WTC11 (cell line): ENCODE measurements around the gene TNS2. TPM values are rescaled to one million over a fixed set of nuclear protein-coding genes. Genes with fewer than 3 reads are reported as not detected.

Experiments used
- ATAC-seq: fragments of 200-7000 bp; cut with Tn5 transposase; 2 replicates; pipeline ENCODE4 v1.10.0; 2021; ENCODE audit warnings: mild to moderate bottlenecking, moderate library complexity
- CTCF ChIA-PET: fragments of 300-600 bp; sonication (Branson Sonifier 250); formaldehyde crosslinking; loops from one replicate; lab custom pipeline; 2021; ENCODE audit warnings: antibody characterized with exemption; lab: Charles Lee
- POLR2A ChIA-PET: fragments of 350-600 bp; sonication (Branson Sonifier 250); formaldehyde crosslinking; loops from one replicate; lab custom pipeline; 2021; ENCODE audit warnings: antibody characterized with exemption; lab: Charles Lee
- DNase-seq: peaks from one replicate; pipeline ENCODE4 v3.0.0; 2021; ENCODE audit warnings: low spot score
- H3K27ac Mint-ChIP-seq: 2 replicates; pipeline ENCODE4 v1.8.0; 2021; ENCODE audit warnings: mixed read lengths
- H3K27me3 Mint-ChIP-seq: 2 replicates; pipeline ENCODE4 v1.8.0; 2021; ENCODE audit warnings: low read depth, mild to moderate bottlenecking, moderate library complexity, mixed read lengths
- H3K36me3 Mint-ChIP-seq: 2 replicates; pipeline ENCODE4 v1.8.0; 2021; ENCODE audit warnings: mixed read lengths
- H3K4me1 Mint-ChIP-seq: 2 replicates; pipeline ENCODE4 v1.8.0; 2022; ENCODE audit warnings: mixed read lengths
- H3K4me3 Mint-ChIP-seq: 2 replicates; pipeline ENCODE4 v1.8.0; 2021; ENCODE audit warnings: mild to moderate bottlenecking, moderate library complexity, mixed read lengths
- H3K9me3 Mint-ChIP-seq: 2 replicates; pipeline ENCODE4 v1.8.0; 2021; ENCODE audit warnings: mixed read lengths
- CREM ChIP-seq: sonication (generic); formaldehyde crosslinking; IDR thresholded peaks from 2 replicates; pipeline ENCODE4 v1.8.1; 2022; ENCODE audit warnings: mild to moderate bottlenecking, missing genetic modification reagents, moderate library complexity
- ETV6 ChIP-seq: sonication (generic); formaldehyde crosslinking; IDR thresholded peaks from 2 replicates; pipeline ENCODE4 v1.8.1; 2022; ENCODE audit warnings: mild to moderate bottlenecking, missing genetic modification reagents
- GABPB1 ChIP-seq: sonication (generic); formaldehyde crosslinking; IDR thresholded peaks from 2 replicates; pipeline ENCODE4 v1.8.1; 2023; ENCODE audit warnings: mild to moderate bottlenecking, missing genetic modification reagents
- HMGA2 ChIP-seq: fragments of 250-450 bp; sonication (Bioruptor Pico); IDR thresholded peaks from 2 replicates; pipeline ENCODE4 v1.4.0; 2021; ENCODE audit warnings: mild to moderate bottlenecking, moderate library complexity
- JUN ChIP-seq: sonication (generic); formaldehyde crosslinking; IDR thresholded peaks from 2 replicates; pipeline ENCODE4 v1.8.0; 2023; ENCODE audit warnings: mild to moderate bottlenecking, missing genetic modification reagents
- MYBL2 ChIP-seq: sonication (generic); formaldehyde crosslinking; IDR thresholded peaks from 2 replicates; pipeline ENCODE4 v1.8.1; 2023; ENCODE audit warnings: mild to moderate bottlenecking, moderate library complexity, missing genetic modification reagents
- RELA ChIP-seq: sonication (generic); formaldehyde crosslinking; IDR thresholded peaks from 2 replicates; pipeline ENCODE4 v1.8.1; 2022; ENCODE audit warnings: missing genetic modification reagents, mild to moderate bottlenecking, borderline replicate concordance
- SMAD3 ChIP-seq: sonication (generic); formaldehyde crosslinking; IDR thresholded peaks from 2 replicates; pipeline ENCODE4 v1.8.0; 2022; ENCODE audit warnings: missing genetic modification reagents, mild to moderate bottlenecking, borderline replicate concordance
- SMAD4 ChIP-seq: sonication (generic); formaldehyde crosslinking; IDR thresholded peaks from 2 replicates; pipeline ENCODE4 v1.8.0; 2022; ENCODE audit warnings: mild to moderate bottlenecking, missing genetic modification reagents
- SOX15 ChIP-seq: fragments of 250-450 bp; sonication (Bioruptor Pico); IDR thresholded peaks from 2 replicates; pipeline ENCODE4 v1.9.0; 2021; ENCODE audit warnings: mild to moderate bottlenecking
- SP1 ChIP-seq: sonication (generic); formaldehyde crosslinking; conservative IDR thresholded peaks from 2 replicates; pipeline ENCODE4 v1.8.1; 2022; ENCODE audit warnings: missing genetic modification reagents
- TEAD4 ChIP-seq: sonication (generic); formaldehyde crosslinking; IDR thresholded peaks from 2 replicates; pipeline ENCODE4 v1.8.0; 2022; ENCODE audit warnings: mild to moderate bottlenecking, missing genetic modification reagents
- ZBTB21 ChIP-seq: sonication (generic); formaldehyde crosslinking; IDR thresholded peaks from 2 replicates; pipeline ENCODE4 v1.8.1; 2023; ENCODE audit warnings: mild to moderate bottlenecking, missing genetic modification reagents, borderline replicate concordance
- ZNF121 ChIP-seq: sonication (generic); formaldehyde crosslinking; IDR thresholded peaks from 2 replicates; pipeline ENCODE4 v1.8.0; 2023; ENCODE audit warnings: missing genetic modification reagents
- ZNF138 ChIP-seq: sonication (generic); formaldehyde crosslinking; conservative IDR thresholded peaks from 2 replicates; pipeline ENCODE4 v1.8.1; 2022; ENCODE audit warnings: mild to moderate bottlenecking, moderate library complexity, missing genetic modification reagents
- ZNF263 ChIP-seq: sonication (generic); formaldehyde crosslinking; IDR thresholded peaks from 2 replicates; pipeline ENCODE4 v1.8.1; 2022; ENCODE audit warnings: low read depth, mild to moderate bottlenecking, moderate library complexity, missing genetic modification reagents
- ZNF396 ChIP-seq: fragments of 250-450 bp; sonication (Bioruptor Pico); IDR thresholded peaks from 2 replicates; pipeline ENCODE4 v1.8.0; 2021; ENCODE audit warnings: mild to moderate bottlenecking, moderate library complexity, borderline replicate concordance
- total RNA-seq: library from RNA; stranded (reverse); gene quantifications from 3 replicates; pipeline ENCODE4 v1.2.3, GENCODE V29; 2021
- TF ChIP-seq, protein P1 (sequence below): sonication (generic); formaldehyde crosslinking; IDR thresholded peaks from 2 replicates; pipeline ENCODE4 v1.8.0; 2022; ENCODE audit warnings: mild to moderate bottlenecking, missing genetic modification reagents
- TF ChIP-seq, protein P2 (sequence below): fragments of 250-450 bp; sonication (Bioruptor Pico); IDR thresholded peaks from 2 replicates; pipeline ENCODE4 v1.9.0; 2021; ENCODE audit warnings: mild to moderate bottlenecking
- TF ChIP-seq, protein P3 (sequence below): sonication (generic); formaldehyde crosslinking; IDR thresholded peaks from 2 replicates; pipeline ENCODE4 v1.8.1; 2022; ENCODE audit warnings: low read depth, missing genetic modification reagents, borderline replicate concordance
- TF ChIP-seq, protein P4 (sequence below): sonication (generic); formaldehyde crosslinking; conservative IDR thresholded peaks from 2 replicates; pipeline ENCODE4 v1.8.1; 2022; ENCODE audit warnings: mild to moderate bottlenecking, missing genetic modification reagents
- TF ChIP-seq, protein P5 (sequence below): fragments of 250-450 bp; sonication (Bioruptor Pico); IDR thresholded peaks from 2 replicates; pipeline ENCODE4 v1.9.0; 2021; ENCODE audit warnings: mild to moderate bottlenecking
- TF ChIP-seq, protein P6 (sequence below): fragments of 250-450 bp; sonication (Bioruptor Pico); IDR thresholded peaks from 2 replicates; pipeline ENCODE4 v1.8.0; 2021; ENCODE audit warnings: mild to moderate bottlenecking
- TF ChIP-seq, protein P7 (sequence below): sonication (generic); formaldehyde crosslinking; IDR thresholded peaks from 2 replicates; pipeline ENCODE4 v1.8.1; 2022; ENCODE audit warnings: mild to moderate bottlenecking, missing genetic modification reagents, moderate library complexity, borderline replicate concordance
- TF ChIP-seq, protein P8 (sequence below): sonication (generic); formaldehyde crosslinking; IDR thresholded peaks from 2 replicates; pipeline ENCODE4 v1.8.1; 2022; ENCODE audit warnings: mild to moderate bottlenecking, moderate library complexity, missing genetic modification reagents
- TF ChIP-seq, protein P9 (sequence below): fragments of 250-450 bp; sonication (Bioruptor Pico); IDR thresholded peaks from 2 replicates; pipeline ENCODE4 v2.1.2; 2022; ENCODE audit warnings: mild to moderate bottlenecking, moderate library complexity

The TNS2 gene
- total RNA-seq, 1 experiment from 2014 or later: 7.7 TPM

DNA sequence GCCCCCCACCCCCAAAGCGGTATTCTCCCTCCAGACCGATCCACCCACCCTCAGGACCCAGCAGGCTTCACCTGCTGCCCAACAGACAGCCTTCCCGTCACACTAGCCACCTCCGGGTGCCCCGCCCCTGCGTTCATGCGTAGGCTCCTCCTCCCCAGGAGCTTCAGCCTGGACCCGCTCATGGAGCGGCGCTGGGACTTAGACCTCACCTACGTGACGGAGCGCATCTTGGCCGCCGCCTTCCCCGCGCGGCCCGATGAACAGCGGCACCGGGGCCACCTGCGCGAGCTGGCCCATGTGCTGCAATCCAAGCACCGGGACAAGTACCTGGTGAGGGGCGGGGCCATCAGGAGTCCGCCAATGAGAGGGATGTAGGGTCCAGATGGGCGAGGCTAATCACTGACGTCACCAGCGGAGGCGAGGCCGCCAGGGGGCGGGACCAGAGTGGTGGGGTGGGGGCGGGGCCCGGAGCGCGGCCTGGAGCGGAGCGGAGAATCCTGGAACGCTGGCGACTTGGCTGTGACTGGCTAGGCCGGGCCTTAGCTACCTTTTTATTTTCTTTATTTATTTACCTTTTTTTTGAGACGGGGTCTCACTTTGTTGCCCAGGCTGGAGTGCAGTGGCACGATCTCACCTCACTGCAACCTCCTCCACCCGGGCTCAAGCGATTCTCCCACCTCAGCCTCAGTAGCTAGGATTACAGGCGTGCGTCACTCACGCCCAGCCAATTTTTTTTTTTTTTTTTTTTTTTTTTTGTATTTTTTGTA is 4.4 kb downstream of the TNS2 start:
- DNase-seq (peak; percentile 97), ATAC-seq (peak; percentile 75)
- CTCF ChIA-PET: interaction anchor here (0.6 to 5.6 kb wide), 44 partner anchors 8 to 1387 kb away, joined by 3 to 151 read pairs (median 4); partner anchors contain the start of genes AAAS, CSAD, EIF4B and IGFBP6
- H3K4me3 Mint-ChIP-seq: peak overlapping the region; percentile 94
- POLR2A ChIA-PET: interaction anchor here (0.7 to 1.9 kb wide), 5 partner anchors 9 to 48 kb away, joined by 3 to 10 read pairs (median 3); partner anchors contain the start of genes EIF4B and SPRYD3
- H3K27me3 Mint-ChIP-seq: peaks cover 40% of the 10 kb centered on the region
- no peaks in the 10 kb centered on the region for H3K9me3 Mint-ChIP-seq
- H3K4me1 Mint-ChIP-seq: peaks cover 30% of the 10 kb centered on the region
- H3K27ac Mint-ChIP-seq: peak overlapping the region; percentile 98
- H3K36me3 Mint-ChIP-seq: peaks cover 7% of the 10 kb centered on the region
- TF ChIP-seq, protein P1, sequence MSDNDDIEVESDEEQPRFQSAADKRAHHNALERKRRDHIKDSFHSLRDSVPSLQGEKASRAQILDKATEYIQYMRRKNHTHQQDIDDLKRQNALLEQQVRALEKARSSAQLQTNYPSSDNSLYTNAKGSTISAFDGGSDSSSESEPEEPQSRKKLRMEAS (CRISPR knock-in tag): peak; percentile 85
- 0 out of 2 replicates have a peak, but pooled peaks have one; percentile 46 for TF ChIP-seq ZBTB21 (CRISPR knock-in tag)
- TF ChIP-seq, protein P2, sequence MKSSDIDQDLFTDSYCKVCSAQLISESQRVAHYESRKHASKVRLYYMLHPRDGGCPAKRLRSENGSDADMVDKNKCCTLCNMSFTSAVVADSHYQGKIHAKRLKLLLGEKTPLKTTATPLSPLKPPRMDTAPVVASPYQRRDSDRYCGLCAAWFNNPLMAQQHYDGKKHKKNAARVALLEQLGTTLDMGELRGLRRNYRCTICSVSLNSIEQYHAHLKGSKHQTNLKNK (CRISPR knock-in tag): no peak
- no peak for TF ChIP-seq JUN
- TF ChIP-seq, protein P3, sequence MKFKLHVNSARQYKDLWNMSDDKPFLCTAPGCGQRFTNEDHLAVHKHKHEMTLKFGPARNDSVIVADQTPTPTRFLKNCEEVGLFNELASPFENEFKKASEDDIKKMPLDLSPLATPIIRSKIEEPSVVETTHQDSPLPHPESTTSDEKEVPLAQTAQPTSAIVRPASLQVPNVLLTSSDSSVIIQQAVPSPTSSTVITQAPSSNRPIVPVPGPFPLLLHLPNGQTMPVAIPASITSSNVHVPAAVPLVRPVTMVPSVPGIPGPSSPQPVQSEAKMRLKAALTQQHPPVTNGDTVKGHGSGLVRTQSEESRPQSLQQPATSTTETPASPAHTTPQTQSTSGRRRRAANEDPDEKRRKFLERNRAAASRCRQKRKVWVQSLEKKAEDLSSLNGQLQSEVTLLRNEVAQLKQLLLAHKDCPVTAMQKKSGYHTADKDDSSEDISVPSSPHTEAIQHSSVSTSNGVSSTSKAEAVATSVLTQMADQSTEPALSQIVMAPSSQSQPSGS (CRISPR knock-in tag): no peak
- 0 out of 2 replicates have a peak, but pooled peaks have one; percentile 35 for TF ChIP-seq GABPB1 (CRISPR knock-in tag)
- TF ChIP-seq ZNF138: no peak
- no peak for TF ChIP-seq ZNF396
- no peak for TF ChIP-seq SMAD3 (CRISPR knock-in tag)
- TF ChIP-seq CREM: 0 out of 2 replicates have a peak, but pooled peaks have one; percentile 33
- no peak for TF ChIP-seq MYBL2 (CRISPR knock-in tag)
- TF ChIP-seq, protein P4, sequence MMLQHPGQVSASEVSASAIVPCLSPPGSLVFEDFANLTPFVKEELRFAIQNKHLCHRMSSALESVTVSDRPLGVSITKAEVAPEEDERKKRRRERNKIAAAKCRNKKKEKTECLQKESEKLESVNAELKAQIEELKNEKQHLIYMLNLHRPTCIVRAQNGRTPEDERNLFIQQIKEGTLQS (CRISPR knock-in tag): no peak
- TF ChIP-seq, protein P5, sequence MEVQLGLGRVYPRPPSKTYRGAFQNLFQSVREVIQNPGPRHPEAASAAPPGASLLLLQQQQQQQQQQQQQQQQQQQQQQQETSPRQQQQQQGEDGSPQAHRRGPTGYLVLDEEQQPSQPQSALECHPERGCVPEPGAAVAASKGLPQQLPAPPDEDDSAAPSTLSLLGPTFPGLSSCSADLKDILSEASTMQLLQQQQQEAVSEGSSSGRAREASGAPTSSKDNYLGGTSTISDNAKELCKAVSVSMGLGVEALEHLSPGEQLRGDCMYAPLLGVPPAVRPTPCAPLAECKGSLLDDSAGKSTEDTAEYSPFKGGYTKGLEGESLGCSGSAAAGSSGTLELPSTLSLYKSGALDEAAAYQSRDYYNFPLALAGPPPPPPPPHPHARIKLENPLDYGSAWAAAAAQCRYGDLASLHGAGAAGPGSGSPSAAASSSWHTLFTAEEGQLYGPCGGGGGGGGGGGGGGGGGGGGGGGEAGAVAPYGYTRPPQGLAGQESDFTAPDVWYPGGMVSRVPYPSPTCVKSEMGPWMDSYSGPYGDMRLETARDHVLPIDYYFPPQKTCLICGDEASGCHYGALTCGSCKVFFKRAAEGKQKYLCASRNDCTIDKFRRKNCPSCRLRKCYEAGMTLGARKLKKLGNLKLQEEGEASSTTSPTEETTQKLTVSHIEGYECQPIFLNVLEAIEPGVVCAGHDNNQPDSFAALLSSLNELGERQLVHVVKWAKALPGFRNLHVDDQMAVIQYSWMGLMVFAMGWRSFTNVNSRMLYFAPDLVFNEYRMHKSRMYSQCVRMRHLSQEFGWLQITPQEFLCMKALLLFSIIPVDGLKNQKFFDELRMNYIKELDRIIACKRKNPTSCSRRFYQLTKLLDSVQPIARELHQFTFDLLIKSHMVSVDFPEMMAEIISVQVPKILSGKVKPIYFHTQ (CRISPR knock-in tag): no peak
- TF ChIP-seq, protein P6, sequence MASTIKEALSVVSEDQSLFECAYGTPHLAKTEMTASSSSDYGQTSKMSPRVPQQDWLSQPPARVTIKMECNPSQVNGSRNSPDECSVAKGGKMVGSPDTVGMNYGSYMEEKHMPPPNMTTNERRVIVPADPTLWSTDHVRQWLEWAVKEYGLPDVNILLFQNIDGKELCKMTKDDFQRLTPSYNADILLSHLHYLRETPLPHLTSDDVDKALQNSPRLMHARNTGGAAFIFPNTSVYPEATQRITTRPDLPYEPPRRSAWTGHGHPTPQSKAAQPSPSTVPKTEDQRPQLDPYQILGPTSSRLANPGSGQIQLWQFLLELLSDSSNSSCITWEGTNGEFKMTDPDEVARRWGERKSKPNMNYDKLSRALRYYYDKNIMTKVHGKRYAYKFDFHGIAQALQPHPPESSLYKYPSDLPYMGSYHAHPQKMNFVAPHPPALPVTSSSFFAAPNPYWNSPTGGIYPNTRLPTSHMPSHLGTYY (CRISPR knock-in tag): no peak
- TF ChIP-seq RELA (CRISPR knock-in tag): no peak
- TF ChIP-seq SOX15 (CRISPR knock-in tag): no peak
- TF ChIP-seq, protein P7, sequence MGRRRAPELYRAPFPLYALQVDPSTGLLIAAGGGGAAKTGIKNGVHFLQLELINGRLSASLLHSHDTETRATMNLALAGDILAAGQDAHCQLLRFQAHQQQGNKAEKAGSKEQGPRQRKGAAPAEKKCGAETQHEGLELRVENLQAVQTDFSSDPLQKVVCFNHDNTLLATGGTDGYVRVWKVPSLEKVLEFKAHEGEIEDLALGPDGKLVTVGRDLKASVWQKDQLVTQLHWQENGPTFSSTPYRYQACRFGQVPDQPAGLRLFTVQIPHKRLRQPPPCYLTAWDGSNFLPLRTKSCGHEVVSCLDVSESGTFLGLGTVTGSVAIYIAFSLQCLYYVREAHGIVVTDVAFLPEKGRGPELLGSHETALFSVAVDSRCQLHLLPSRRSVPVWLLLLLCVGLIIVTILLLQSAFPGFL (CRISPR knock-in tag): no peak
- no peak for TF ChIP-seq HMGA2 (CRISPR knock-in tag)
- TF ChIP-seq ZNF263 (CRISPR knock-in tag): no peak
- peak; percentile 79 for TF ChIP-seq SP1 (CRISPR knock-in tag)
- no peak for TF ChIP-seq ETV6 (CRISPR knock-in tag)
- TF ChIP-seq, protein P8, sequence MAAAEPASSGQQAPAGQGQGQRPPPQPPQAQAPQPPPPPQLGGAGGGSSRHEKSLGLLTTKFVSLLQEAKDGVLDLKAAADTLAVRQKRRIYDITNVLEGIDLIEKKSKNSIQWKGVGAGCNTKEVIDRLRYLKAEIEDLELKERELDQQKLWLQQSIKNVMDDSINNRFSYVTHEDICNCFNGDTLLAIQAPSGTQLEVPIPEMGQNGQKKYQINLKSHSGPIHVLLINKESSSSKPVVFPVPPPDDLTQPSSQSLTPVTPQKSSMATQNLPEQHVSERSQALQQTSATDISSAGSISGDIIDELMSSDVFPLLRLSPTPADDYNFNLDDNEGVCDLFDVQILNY (CRISPR knock-in tag): no peak
- TF ChIP-seq, protein P9, sequence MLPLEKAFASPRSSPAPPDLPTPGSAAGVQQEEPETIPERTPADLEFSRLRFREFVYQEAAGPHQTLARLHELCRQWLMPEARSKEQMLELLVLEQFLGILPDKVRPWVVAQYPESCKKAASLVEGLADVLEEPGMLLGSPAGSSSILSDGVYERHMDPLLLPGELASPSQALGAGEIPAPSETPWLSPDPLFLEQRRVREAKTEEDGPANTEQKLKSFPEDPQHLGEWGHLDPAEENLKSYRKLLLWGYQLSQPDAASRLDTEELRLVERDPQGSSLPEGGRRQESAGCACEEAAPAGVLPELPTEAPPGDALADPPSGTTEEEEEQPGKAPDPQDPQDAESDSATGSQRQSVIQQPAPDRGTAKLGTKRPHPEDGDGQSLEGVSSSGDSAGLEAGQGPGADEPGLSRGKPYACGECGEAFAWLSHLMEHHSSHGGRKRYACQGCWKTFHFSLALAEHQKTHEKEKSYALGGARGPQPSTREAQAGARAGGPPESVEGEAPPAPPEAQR (CRISPR knock-in tag): no peak
- no peak for TF ChIP-seq TEAD4 (CRISPR knock-in tag)
- peak; percentile 43; the same call in 1 of the 2 replicates for TF ChIP-seq ZNF121 (CRISPR knock-in tag)
- TF ChIP-seq SMAD4 (CRISPR knock-in tag): no peak
